ENCODE measurements around the gene CNFN. TPM values are rescaled to one million over a fixed set of nuclear protein-coding genes. Genes with fewer than 3 reads are reported as not detected.

The CNFN gene
- 39.2 to 54.5 TPM (median 51.7 TPM) in 5 replicates for total RNA-seq (2022; extraction: Qiagen RNA extraction)

GRCh38 chr19:42389899-42390298 lies at the start of gene CNFN:
Gene CNFN (minus strand): TSS chr19:42390297. CDS start chr19:42389037, 1,260 bp downstream.

GRCh38 chr19:42427313-42427712 lies 37.2 kb upstream of the CNFN start, which contains the start of gene LIPE:
Gene LIPE (minus strand): TSS chr19:42427388. CDS start chr19:42427149, 239 bp downstream.

Other genes with a start within 250 kb of the CNFN start
- gene DEDD2, start 172.6 kb downstream of the CNFN start, total RNA-seq (2022; extraction: Qiagen RNA extraction) = 68.1 to 93.9 TPM (median 85.4 TPM) in 5 replicates
- 15.4 to 21.1 TPM (median 19.6 TPM) in 5 replicates for gene ZNF526, start 170.0 kb downstream of the CNFN start, total RNA-seq (2022; extraction: Qiagen RNA extraction)
- gene GSK3A, start 147.7 kb downstream of the CNFN start, total RNA-seq (2022; extraction: Qiagen RNA extraction) = 115 to 168 TPM (median 158 TPM) in 5 replicates
- 99.5 to 132 TPM (median 132 TPM) in 5 replicates for gene ERF, start 135.2 kb downstream of the CNFN start, total RNA-seq (2022; extraction: Qiagen RNA extraction)
- gene CIC, start 121.0 kb downstream of the CNFN start, total RNA-seq (2022; extraction: Qiagen RNA extraction) = 44.4 to 64.0 TPM (median 60.3 TPM) in 5 replicates
- gene PRR19, start 88.2 kb downstream of the CNFN start, total RNA-seq (2022; extraction: Qiagen RNA extraction) = 3.8 to 4.7 TPM (median 4.1 TPM) in 5 replicates
- gene PAFAH1B3, start 87.7 kb downstream of the CNFN start, total RNA-seq (2022; extraction: Qiagen RNA extraction) = 127 to 157 TPM (median 154 TPM) in 5 replicates
- gene TMEM145, start 77.0 kb downstream of the CNFN start, total RNA-seq (2022; extraction: Qiagen RNA extraction) = 2.1 to 4.1 TPM (median 2.8 TPM) in 5 replicates
- 20.9 to 29.9 TPM (median 23.3 TPM) in 5 replicates for gene MEGF8, start 64.7 kb downstream of the CNFN start, total RNA-seq (2022; extraction: Qiagen RNA extraction)
- 1.5 to 3.1 TPM (median 2.4 TPM) in 5 replicates for gene LIPE, start 37.1 kb upstream of the CNFN start, total RNA-seq (2022; extraction: Qiagen RNA extraction)
- gene CXCL17, start 52.6 kb upstream of the CNFN start, total RNA-seq (2022; extraction: Qiagen RNA extraction) = 0.08 to 0.18 TPM in 2 of 5 replicates, not detected in the others
- gene CEACAM1, start 138.2 kb upstream of the CNFN start, total RNA-seq (2022; extraction: Qiagen RNA extraction) = 1.7 to 1.9 TPM (median 1.8 TPM) in 5 replicates
- not detected in 5 replicates for gene CEACAM8, start 204.6 kb upstream of the CNFN start, total RNA-seq (2022; extraction: Qiagen RNA extraction)

Measured in A549 treated with CORT108297 at 1 μM for 4 hours (cell line).